ENCODE data around the gene DCXR.

GRCh38 chr17:82065193-82065637, 27.7 kb upstream of the DCXR start:
- TF ChIP-seq POLR2AphosphoS5 (IDR thresholded peaks at IDR 0.05; ENCODE audit: low read depth, low read length) (no peak), TAF1 (IDR thresholded peaks at IDR 0.05; ENCODE audit: borderline replicate concordance, low read depth, low read length) (no peak)
